HPDE6-E6E7 (cell line): ENCODE data around the gene SSC4D.
"Not testable (repeated sequence)": the region's sequence is repeated elsewhere in the genome, so short reads cannot be mapped to it uniquely, and the experiment has no call there.

Source experiments
- DNase-seq: peaks from one replicate; pipeline ENCODE4 v3.0.0; 2011; ENCODE audit warnings: missing footprints; ENCODE audit errors: extremely low spot score

SSC4D gene

DNA sequence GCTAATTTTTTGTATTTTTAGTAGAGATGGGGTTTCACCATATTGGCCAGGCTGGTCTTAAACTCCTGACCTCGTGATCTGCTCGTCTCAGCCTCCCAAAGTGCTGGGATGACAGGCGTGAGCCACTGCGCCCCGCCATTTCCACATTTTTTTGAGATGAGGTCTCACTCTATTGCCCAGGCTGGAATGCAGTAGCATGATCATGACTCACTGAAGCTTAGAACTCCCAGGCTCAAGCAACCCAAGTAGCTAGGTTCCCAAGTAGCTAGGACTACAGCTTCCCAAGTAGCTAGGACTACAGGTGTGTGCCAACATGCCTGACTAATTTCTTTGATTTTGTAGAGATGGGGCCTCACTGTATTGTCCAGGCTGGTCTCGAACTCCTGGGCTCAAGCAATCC, 11.6 kb upstream of the SSC4D start:
- not testable (repeated sequence) for DNase-seq

DNA sequence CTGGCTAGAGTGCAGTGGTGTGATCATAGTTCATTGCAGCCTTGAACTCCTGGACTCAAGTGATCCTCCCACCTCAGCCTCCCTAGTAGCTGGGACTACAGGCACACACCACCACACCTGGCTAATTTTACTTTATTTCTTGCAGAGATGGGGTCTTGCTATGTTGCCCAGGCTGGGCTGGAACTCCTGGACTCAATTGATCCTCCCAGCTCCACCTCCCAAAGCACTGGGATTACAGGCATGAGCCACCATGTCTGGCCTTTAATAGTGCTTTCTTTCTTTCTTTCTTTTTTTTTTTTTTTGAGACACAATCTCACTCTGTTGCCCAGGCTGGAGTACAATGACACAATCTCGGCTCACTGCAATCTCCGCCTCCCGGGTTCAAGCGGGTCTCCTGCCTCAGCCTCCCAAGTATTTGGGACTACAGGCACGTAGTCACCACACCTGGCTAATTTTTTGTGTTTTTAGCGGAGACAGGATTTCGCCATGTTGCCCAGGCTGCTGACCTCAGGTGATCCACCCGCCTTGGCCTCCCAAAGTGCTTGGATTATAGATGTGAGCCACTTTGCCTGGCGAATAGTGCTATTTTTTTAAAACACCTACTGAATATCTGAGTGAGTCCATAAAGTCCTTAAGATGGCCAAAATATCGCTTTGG, 8.3 kb upstream of the SSC4D start:
- DNase-seq = not testable (repeated sequence)

DNA sequence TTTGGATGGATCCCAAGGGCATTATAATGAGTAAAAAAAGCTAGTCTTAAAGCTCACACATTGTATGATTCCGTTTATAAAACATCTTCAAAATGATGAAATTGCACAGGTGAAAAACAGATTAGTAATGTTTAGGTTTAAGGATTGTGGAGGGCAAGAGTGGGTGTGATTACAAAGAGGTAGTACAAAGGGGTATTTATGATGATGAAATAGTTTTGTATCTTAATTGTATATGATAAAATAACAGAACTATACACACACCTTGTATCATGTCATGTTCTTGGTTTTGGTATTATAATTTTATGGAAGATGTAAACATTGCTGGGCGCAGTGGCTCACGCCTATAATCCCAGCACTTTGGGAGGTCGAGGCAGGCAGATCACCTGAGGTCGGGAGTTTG, 2.8 kb upstream of the SSC4D start:
- DNase-seq = no peak

DNA sequence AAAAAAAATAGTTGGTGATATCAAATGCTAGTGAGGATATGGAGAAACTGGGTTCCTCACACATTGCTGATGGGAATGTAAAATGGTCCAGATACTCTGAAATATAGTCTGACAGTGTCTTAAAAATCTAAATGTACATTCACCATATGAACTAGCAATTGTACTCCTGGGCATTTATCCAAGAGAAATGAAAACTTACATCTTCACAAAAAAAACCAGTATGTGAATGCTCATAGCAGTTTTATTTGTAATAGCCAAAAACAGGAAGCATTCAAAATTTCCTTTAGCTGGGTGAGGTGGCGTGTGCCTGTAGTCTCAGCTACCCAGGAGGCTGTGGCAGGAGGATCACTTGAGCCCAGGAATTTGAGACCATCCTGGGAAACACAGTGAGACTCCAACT, 2.1 kb upstream of the SSC4D start:
- no peak for DNase-seq

DNA sequence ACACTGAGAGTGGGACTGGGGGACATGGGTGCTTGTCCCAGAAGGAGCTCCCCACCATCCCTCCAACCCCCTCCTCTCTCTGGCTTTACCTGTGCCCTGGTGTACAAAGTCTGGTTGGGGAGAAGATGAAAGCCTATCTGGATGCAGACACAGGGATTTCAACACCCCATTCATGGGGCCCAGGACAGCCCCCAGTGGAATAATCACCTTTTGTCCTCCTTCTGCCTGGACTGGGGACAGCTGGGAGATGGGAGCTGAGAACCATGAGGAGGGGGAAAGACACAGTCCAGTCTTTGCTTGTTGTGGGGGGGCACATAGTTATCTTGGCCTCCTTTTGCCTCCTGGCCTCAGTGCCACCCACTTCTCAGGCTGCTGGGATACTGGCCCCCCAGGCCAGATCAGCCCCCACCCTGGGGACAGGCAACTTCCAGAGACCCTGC, 1.4 kb downstream of the SSC4D start:
- no peak for DNase-seq

DNA sequence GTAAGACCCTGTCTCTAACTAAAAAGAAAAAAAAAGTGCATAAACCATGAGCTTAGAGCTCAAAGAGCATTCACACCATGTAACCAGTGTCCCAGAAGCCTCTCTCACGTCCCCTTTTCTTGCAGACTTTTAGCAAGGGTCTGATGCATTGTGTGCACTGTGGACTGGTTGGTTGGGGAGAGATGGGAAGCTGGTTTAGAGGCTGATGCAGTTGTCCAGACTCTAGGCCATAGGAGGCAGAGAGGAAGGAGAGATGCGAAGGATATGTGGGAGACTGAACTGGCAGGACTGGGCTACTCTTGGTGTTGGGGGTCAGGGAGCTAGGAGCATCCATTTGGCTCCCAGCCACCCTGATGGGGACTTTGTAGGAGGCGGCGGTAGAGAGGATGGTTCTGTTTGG, 1.8 kb downstream of the SSC4D start:
- no peak for DNase-seq

DNA sequence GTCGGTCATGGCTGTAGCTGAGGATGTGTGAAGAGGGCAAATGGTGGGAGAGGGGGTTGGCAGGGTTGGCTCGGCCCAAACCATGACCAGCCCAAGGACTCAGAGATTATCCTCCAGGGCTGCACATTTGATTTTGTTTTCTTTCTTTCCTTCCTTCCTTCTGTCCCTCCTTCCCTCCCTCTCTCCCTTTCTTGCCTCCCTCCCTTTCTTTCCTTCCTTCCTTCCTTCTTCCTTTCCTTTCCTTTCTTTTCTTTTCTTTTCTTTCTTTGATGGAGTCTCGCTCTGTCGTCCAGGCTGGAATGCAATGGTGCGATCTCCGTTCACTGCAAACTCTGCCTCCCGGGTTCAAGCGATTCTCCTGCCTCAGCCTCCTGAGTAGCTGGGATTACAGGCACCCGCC, 3.8 kb downstream of the SSC4D start:
- DNase-seq = no peak

DNA sequence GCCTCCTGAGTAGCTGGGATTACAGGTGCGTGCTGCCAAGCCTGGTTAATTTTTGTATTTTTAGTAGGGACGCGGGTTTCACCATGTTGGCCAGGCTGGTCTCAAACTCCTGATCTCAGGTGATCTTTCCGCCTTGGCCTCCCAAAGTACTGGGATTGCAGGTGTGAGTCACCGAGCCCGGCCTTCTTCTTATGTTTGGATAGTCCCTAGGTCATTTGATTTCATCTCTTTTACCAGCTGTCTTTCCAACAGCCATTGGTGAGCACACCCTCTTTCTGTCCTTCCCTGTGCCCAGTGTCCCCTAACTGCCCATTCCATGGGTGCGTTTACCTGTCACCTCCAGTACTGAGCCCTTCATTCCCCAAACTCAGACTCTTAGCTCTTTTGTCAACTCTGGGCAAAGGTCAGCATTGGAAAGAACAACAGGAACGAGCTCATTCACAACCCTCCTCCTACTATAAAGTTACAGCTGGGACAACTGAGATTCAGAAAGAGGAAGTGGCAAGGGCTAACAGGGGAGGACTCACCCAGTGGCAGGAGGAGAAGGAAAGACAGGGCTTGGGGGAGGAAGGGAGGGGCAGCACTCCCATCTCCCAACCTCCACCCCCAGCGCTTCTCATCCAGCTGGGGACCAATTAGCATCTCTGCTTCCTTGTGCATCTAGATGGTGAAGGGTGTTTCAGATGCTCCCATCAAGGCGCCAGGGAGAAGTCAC, 5.6 kb downstream of the SSC4D start:
- DNase-seq = no peak

DNA sequence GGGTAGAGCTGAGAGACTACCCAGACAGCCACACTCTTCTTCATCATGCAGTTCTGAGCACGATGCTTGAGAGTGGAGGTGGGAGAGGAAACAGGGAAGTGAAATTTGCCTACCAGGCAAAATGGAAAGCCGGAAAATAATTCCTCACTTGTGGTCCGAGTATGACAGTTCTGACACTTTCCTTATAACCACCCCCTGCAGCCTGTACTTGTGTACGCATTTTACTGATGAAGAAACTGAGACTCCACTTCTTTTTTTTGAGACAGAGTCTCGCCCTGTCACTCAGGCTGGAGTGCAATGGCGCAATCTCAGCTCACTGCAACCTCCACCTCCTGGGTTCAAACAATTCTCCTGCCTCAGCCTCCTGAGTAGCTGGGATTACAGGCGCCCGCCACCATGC, 6.4 kb downstream of the SSC4D start:
- DNase-seq = not testable (repeated sequence)

DNA sequence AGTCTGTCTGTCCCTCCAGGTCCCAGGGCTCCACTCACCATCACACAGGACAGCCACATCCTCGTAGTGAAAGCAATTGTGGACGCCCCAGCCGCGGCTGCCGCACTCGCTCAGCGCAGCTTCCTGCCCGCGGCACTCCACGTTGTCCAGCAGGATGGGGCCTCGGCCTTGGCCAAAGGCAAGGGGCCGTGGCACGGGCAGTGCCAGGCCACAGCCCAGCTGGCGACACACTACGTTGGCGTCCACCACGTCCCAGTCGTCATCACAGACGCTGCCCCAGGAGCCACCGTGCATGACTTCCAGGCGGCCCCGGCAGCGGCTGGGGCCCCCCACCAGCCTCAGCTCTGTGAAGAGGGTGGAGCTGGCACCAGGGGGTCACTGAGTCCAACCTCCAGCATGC, 9.2 kb downstream of the SSC4D start:
- DNase-seq = no peak

DNA sequence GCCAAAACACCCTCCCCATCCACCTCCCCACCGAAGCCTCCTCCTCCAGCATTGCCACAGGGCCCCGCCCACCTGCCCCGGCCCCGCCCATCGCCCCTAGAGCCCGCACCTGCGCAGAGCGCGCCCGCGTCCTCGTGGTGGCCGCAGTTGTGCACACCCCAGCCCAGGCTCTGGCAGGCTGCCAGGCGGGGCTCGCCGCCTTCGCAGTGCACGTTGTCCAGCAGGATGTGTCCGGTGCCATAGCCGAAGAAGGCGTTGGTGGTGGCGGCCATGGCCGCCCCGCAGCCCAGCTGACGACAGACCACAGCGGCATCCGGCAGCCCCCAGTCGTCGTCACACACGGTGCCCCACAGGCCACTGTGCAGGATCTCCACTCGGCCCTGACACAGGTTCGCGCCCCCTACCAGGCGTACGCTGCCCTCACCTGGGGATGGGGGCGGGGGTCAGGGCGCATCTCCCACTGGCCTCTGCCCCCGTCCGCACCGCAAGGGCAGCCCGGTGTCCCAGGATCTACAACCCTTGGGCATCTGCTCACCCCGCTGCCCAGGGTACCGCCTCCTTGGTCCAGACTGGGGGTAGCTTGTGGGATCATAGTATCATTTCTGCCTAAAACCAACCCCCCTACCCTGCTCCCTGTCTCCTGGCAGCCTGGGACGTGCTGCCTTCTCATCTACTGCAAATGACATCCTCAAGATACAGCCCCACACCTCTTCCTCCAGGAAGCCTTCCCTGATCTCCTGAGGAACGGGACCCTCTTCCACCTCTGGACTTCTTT, 11.9 kb downstream of the SSC4D start:
- peak; percentile 80 for DNase-seq

DNA sequence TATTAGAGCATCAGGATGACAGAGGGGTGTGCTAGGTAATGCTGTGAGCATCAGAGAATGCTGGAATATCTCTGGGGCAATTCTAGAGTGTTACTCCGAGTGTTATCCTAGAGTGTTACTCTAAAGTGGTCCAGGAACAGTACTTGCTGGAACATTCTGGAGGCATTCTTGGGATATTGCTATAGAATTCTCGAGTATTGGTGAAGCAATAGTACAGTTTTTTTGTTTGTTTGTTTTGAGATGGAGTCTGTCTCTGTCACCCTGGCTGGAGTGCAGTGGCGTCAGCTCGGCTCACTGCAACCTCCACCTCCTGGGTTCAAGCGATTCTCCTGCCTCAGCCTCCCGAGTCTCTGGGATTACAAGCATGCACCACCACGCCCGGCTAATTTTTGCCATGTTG, 12.6 kb downstream of the SSC4D start:
- DNase-seq = no peak

DNA sequence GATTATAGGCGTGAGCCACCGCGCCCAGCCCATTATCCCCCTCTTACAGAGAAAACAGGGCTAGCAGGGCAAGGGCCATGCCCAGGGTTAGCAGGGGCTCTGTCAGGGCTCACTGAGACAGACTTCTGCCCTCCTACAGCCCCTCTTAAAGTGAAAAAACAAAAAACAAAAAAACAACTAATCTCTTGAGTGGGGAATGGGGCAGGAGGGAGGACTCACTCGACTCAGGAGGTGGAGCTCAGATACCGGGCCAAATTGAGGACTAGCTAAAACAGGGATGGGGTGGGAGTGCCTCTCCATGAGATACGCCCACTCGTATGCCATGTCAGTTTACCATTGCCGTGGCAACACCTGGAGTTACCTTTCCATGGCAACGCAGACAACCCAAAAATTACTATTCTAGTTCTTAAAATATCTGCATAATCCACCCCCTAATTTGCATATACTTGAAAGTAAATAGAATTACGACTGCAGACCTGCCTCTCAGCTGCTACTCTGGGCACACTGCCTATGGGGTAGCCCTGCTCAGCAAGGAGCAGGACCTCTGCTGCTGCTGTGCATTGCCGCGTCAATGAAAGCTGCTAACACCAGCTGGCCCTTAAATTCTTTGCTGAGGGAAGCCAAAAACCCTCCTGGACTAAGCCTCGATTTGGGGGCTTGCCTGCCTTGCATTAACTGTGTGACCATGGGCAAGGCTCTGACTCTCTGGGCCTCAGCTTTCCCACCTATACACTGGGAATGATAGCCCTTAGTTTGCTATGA, 13.4 kb downstream of the SSC4D start:
- no peak for DNase-seq

DNA sequence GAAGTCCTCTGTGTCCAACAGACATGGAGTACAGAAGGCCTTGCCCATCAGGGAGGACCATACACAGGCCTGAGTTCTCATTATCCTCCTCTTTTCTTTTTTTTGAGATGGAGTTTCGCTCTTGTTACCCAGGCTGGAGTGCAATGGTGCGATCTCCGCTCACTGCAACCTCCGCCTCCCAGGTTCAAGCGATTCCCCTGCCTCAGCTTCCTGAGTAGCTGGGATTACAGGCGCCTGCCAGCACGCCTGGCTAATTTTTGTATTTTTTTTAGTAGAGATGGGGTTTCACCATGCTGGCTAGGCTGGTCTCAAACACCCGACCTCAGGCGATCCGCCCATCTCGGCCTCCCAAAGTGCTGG, 13.9 kb downstream of the SSC4D start:
- not testable (repeated sequence) for DNase-seq

DNA sequence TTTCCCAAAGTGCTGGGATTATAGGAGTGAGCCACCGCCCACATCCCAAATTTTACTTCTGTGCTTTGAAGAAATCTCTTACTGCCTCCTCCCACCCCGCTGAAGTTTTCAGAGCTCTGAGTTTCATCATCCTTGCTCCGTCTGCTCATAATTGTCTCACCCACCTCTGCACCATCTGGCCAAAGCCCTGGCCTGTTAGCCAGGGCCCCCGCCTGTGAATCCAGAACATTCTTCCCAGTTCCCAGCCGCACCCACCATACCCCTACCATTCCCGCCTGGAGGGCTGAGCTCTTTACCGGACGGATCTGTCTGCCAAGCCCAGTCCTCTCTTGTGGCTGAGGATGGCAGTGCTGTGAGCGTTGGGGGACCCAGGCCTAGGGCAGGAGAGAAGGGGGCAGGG, 14.5 kb downstream of the SSC4D start:
- no peak for DNase-seq

DNA sequence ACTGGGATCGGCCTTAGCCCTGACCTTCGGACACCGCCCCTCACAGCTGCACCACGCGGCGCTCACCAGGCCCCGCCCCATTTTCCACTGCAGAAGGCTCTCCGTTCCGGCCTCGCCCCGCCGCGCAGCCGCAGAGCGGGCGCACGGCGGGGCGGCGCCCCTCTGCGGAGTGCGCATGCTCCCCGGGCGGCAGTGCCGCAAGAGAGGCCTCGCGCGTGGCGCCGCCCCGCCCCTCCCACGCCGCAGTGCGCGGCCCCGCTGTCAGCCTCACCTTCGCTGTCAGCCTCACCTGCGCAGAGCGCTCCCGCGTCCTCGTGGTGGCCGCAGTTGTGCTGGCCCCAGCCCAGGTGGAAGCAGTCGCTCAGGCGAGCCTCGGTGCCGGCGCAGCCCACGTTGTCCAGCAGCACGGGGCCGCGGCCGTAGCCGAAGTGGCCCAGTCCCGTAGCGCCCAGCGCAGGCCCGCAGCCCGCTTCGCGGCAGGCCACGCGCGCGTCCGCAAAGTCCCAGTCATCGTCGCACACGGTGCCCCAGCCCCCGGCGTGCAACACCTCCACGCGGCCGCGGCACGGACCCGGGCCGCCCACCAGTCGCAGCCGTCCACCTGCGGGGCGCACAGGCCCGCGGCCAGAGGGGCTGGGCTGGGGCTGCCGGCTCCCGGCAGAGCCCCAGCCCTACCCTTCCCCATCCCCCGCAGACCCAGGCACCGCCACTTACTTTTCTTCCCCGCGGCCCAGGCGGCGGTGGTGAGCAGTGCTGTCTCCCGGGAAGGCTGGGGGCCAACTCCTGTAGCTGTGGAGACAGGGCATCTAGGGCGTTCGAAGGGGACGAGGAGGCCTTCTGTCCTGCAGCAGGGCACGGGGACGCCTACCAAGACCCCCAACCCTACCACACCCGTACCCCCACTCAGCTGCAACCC, 16.1 kb downstream of the SSC4D start:
- peak; percentile 97 for DNase-seq

DNA sequence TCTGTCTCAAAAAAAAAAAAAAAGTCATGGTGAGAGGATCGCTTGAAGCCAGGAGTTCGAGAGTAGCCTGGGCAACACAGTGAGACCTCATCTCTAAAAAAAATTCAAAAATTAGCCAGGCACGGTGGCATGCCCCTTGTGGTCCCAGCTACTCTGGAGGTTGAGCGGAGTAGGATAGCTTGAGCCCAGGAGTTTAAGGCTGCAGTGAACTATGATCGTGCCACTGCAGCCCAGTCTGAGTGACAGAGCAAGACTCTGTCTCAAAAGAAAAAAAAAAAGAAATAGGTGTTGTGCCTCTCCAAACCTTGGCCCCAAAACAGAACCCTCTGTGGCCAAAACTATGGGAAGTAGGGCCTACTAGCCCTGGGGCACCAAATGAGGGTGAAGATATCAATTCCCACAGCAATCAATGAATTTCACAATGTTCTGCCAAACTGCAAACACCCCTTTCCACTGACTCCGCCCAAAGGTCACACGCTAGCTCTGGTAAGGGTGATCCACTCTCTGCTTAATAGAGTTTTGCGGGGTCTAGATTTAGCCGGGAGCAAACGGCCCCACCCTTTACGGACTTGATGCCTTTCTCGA, 16.9 kb downstream of the SSC4D start:
- DNase-seq = no peak

DNA sequence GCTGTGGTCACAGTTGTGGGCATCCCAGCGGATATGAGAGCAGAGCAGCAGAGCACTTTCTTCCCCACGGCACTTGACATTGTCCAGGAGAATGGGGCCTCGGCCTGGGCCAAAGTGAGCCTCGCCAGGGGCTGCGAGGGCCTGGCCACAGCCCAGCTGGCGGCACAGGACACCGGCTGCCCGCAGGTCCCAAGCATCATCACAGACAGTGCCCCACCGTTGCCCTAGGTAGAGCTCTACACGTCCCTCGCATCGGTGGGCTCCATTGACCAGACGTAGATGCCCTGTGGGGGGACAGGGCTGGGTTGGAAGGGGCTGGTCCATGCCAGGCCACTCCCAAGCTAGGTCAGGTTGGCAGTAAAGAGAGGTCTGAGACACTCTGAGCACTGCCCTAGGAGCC, 19.4 kb downstream of the SSC4D start:
- no peak for DNase-seq

DNA sequence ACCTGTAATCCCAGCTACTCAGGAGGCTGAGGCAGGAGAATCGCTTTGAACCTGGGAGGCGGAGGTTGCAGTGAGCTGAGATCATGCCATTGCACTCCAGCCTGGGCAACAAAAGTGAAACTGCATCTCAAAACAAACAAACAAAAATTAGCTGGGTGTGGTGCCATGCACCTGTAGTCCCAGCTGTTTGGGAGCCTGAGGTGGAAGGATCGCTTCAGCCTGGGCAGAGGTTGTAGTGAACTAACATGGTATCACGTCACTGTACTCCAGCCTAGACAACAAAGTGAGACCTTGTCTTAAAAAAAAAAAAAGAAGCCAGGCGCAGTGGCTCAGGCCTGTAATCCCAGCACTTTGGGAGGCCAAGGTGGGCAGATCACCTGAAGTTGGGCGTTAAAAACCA, 21.7 kb downstream of the SSC4D start:
- DNase-seq = not testable (repeated sequence)

DNA sequence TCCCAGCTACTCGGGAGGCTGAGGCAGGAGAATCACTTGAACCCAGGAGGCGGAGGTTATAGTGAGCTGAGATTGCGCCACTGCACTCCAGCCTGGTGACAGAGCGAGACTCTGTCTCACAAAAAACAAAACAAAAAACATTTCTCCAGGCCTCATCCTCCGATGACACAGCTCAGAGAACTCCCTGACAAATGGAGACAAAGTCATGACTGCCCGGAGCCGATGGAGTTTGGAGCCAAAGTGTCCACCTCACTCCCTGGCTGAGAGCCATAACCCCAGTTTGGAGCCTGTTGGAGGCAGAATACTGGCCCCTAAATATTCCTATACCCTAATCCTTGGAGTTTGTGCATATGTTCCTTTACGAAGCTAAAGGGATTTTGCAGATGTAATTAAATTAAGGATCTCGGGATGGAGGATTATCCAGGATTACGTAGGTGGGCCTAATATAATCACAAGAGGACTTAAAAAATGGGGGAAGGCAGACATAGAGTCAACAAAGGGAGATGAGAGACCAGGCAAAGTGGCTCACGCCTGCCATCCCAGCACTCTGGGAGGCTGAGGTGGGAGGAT, 22.7 kb downstream of the SSC4D start:
- no peak for DNase-seq
